HAP-1 (cell line): Measurements from ENCODE around the gene TMEM165.

Source experiments
- DNase-seq, 2 experiments: peaks; one replicate each; pipeline ENCODE4 v3.0.0-alpha.2; 2016 to 2020; ENCODE audit warnings: low spot score in 2 of 2
- H3K27me3 ChIP-seq: fragments of 250-450 bp; sonication (Bioruptor Pico); 2 replicates; pipeline ENCODE4 v1.5.1; 2020; ENCODE audit warnings: low read depth, mild to moderate bottlenecking, moderate library complexity
- H3K36me3 ChIP-seq: fragments of 250-450 bp; sonication (Bioruptor Pico); replicated peaks from 2 replicates; pipeline ENCODE4 v1.5.1; 2020; ENCODE audit warnings: mild to moderate bottlenecking
- H3K4me1 ChIP-seq: fragments of 250-450 bp; sonication (Bioruptor Pico); 2 replicates; pipeline ENCODE4 v1.5.1; 2020; ENCODE audit warnings: mild to moderate bottlenecking
- H3K4me3 ChIP-seq: fragments of 250-450 bp; sonication (Bioruptor Pico); 2 replicates; pipeline ENCODE4 v1.5.1; 2020; ENCODE audit warnings: mild to moderate bottlenecking, moderate library complexity
- H3K9me3 ChIP-seq: fragments of 250-450 bp; sonication (Bioruptor Pico); 2 replicates; pipeline ENCODE4 v1.5.1; 2020; ENCODE audit warnings: mild to moderate bottlenecking, moderate library complexity
- in situ Hi-C: fragments of 300-500 bp; cut with MboI; formaldehyde crosslinking; loops from 3 replicates; pipeline ENCODE4 v1.14.3; 2020; ENCODE audit warnings: low sequenced_read_pairs, inconsistent platforms, mixed read lengths

The TMEM165 gene

DNA sequence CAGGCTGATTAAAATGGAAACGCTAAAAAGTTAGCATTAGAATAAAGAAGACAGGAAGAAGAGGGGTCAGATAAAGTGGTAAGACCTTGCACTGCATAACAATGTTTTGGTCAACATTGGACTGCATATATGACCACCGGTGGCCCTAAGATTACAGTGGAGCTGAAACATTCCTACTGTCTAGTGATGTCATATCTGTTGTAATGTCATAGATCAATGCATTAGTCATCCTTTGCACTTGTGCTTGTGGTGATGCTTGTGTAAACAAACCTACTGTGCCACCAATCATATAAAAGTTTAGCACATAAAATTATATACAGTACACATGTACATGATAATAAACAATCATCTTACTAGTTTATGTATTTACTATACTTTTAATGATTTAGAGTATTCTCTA lies 73.0 kb downstream of the TMEM165 start:
- Histone ChIP-seq H3K27me3 (no peaks in the 10 kb centered on the region), H3K9me3 (no peaks in the 10 kb centered on the region), H3K4me3 (no peak overlapping the region), H3K4me1 (no peaks in the 10 kb centered on the region), H3K36me3 (peaks cover 12% of the 10 kb centered on the region; the same call in 1 of the 2 replicates)
- no peak for DNase-seq
- in situ Hi-C loops, result loop anchor here (25.0 kb wide), 1 partner anchor 269 kb away; no protein-coding TSS in a partner anchor

DNA sequence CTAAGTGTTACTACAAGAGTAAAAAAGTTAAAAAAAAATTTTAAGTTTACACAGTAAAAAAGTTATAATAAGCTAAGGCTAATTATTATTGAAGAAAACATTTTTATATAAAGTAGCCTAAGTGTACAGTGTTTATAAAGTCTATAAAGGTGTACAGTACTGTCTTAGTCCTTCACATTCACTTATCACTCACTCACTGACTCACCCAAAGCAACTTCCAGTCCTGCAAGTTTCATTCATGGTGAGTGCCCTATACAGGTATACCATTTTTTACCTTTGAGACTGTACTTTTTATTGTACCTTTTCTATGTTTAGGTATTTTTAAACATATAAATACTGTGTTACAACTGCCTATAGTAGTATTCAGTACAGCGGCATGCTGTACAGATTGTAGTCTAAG lies 74.2 kb downstream of the TMEM165 start:
- H3K36me3 ChIP-seq, result peaks cover 17% of the 10 kb centered on the region
- H3K4me3 ChIP-seq, result no peak overlapping the region
- no peak for DNase-seq
- H3K4me1 ChIP-seq, result no peaks in the 10 kb centered on the region
- H3K27me3 ChIP-seq, result no peaks in the 10 kb centered on the region
- H3K9me3 ChIP-seq, result no peaks in the 10 kb centered on the region
- in situ Hi-C loops, result loop anchor here (25.0 kb wide), 1 partner anchor 267 kb away; no protein-coding TSS in a partner anchor
